Stimulated activated CD4-positive, alpha-beta T cell treated with anti-CD3 and anti-CD28 coated beads, Interleukin-1b, Interleukin-23, amount 100 ng/mL, for 48 hours (primary cell): ENCODE data around the gene PTPN5.

Experiments
- DNase-seq: peaks from one replicate; pipeline ENCODE4 v3.0.0-alpha.2; 2020

Gene PTPN5

DNA sequence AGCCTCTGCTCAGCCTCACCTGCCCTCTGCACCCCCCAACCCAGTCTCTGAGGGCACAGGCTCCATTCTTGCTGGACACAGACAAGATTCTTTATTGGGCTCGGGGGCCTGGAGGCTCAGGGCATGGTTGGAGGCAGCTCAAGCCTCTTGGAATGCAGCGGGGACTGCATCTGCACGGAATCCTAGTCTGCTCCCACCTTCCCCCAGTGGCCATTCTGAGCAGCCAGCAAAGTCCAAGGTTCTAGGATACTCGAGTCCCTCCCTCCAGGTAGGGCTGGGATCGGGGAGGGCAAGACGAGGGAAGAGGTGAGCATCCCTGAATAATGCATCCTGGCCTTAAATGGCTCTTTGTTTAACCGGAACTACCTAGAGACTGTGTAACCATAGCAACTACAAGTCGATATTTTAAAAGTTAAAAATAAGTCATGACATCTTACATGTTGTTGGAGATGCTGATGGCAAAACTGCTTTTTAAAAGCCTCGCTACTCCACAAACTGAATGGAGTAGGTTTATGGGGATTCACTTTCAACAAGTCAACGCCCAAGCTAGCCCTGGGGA lies 54.9 kb downstream of the PTPN5 start:
- DNase-seq = no peak

DNA sequence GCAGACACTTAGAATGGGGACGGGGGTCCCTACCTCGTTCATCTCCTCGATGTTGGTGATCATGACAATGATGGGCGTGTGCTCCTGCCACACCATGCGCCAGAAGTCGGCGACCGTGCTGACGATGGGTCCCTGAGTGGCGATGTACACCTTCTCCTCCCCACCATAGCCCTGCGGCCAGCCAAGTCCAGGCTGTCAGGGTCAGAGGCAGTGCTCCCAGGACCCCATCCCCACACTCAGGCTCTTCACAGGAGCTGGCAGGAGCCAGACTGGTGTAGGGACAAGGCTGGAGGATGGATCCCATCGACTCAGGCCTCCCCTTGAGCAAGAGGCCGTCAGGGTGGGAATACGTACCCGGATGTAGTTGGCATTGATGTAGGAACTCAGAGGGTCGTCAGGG lies 58.4 kb downstream of the PTPN5 start:
- no peak for DNase-seq

DNA sequence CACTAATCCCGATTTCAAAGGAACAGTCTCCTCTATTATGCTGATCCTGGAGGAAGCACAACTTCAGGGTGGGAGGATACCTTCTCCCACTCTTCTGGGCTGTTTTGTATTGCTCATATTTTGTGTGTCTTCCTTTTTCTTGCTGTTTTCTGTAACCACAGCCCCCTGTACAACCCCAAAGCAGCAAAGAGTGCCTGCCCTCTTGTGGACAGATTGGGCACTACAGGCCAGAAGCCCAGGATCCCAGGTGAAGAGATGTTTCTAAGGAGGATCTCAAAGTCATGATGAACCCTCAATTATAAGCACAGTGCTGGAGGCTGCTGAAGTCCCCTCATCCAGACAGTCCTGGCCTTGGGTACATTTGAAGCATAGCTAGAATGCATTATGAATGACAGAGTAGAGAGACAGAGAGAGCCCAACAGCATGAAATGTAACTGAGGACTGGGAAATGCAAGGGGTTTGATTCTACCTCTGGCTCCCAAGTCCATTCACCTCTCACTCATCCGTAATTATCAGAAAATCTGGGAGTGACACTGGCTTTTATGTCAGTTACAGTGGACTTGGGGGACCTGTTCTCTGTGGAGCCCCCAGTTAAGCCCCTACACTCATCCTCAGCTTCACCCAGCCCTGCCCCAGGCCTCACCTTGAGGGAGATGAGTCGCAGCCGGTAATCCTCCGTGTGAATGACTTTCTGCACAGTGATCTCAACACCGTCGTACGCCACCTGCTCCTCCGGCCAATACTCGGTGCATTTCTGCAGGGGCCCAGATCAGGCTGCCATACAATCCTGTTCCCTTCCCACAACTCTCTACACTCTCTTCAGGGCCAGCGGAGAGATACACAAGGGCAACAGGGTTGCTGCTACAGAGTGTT lies 59.4 kb downstream of the PTPN5 start:
- peak; percentile 55 for DNase-seq

DNA sequence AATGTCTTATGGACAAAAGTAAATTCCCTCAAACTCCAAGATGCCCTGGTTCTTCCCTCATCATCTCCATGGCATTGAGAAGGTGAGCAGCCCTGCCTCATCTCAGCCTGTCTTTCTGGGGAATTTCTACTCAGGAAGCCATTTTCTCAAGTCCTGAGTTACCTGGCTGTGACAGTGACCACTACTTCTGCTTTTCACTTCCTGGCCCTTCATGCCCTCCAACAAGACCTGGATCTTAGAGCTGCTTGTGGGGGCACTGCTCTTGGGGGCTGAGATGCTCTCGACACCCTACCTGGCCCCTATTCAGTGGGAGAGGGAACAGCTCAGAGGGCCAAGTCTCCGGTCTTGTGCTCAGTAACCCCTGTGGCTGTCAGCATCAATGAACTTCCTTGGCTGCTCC lies 60.2 kb downstream of the PTPN5 start:
- no peak for DNase-seq

DNA sequence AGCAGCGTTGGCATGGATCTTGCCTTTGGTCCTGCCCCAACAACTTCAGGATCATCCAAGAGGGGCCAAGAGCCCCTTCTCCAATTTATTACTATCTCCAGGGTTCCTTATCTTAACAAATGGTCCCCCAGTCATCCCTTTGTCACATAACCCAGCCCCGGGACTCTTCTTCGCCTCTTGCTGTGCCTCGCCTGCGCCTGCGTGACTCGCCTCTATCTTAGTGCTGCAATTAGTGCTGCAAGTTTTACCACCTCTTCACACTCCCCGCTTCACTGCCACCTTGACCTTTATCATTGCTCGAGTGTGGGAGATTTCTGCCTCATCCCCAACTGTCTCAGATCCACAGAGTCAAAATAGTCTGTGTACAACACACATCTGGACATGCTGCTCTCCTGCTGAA lies 61.6 kb downstream of the PTPN5 start:
- no peak for DNase-seq

DNA sequence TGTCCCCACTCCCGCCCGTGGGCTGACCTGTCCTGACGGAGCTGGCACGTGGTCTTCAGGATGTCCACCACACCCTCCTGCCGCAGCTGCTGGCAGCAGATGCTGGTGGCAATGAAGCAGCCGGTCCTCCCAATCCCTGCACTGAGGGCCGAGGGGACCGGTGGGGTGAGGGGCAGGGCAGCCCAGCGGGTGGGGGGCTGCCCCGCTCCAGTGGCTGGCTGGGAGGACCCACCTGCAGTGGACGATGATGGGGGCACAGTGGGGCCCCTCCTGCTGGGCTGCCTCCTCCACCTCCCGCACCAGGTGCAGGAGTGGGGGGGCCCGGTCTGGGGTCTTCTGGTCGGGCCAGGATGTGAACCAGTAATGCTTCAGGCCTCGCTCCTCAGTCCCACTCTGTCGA lies 62.2 kb downstream of the PTPN5 start:
- DNase-seq = no peak

DNA sequence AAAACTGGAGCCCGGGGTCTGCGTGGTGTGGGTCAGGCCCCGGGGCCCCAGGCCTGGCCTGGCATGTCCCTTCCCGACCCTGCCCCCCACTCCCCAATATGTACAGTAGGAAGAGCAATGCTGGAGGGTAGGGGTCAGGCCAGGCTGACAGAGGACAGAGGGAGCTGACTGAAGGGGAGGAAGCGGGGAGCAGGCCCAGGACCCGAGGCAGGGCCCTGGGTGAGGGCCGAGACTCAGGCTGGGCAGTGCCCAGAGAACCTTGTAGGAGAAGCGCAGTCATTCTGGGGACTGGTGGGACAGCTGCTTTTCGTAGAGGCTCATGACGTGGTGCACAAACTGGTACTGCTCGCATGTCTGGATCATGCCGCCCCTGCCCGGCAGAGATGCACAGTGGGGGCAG lies 62.9 kb downstream of the PTPN5 start:
- DNase-seq = no peak

DNA sequence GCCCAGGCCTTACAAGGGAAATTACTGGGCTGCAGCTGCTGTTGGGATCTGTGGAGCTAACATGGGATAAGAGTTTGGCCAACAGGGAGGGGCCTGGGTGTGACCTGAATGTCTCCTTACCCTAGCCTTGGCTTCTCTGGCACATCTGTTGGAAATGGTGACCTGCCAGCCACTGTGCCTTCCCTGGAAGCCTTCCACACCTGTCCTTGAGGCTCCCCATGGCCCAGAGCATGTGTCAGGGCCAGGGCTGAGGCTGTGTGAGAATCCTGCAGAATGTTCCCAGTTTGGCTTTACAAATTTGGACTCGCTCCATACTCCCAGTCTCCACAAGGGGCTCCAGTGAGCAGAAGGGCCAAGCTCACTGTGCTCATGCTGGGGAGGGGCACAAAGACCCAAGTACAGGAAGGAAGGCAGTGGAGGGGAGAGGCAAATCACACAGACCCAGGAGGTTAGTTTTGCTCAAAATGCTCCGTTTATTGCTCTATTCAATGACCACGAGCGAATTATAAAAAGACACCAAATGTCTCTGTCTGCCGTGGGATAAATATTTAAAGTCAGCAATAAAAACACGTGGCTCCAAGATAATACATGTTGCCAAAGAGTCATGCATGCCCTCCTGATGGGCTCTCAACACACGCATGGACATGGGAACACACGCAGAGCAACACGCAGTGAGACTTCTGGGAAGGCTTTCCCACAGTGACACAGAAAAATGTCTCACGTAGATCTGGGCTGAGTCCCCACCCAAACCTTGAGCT lies 63.9 kb downstream of the PTPN5 start:
- peak; percentile 40 for DNase-seq

DNA sequence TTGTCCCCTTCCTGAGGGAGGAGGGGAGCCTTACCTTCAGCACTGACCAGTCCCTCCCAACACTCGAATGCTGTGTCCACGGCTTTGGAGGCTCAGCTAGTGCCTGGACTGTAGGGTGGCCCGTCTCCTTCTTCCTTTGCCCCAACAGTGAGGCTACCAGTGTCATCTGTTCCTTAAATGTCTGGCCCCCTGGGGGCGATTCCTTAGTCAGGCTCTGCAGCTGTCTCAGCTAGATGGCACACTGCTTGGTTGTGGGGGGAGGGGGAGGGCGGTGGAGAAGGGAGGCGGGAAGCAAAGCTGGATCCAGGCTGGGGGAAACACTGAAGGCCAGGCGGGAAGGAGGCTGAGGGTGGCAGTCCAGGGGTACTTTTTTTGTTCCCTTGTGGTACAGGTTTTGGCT lies 65.6 kb downstream of the PTPN5 start, which contains the start of gene IGSF22:
Gene IGSF22, minus strand, starts transcription at position 149 of the 400 bp plus-strand sequence. CDS start 1,952 bp downstream, outside the sequence.
- DNase-seq = no peak

DNA sequence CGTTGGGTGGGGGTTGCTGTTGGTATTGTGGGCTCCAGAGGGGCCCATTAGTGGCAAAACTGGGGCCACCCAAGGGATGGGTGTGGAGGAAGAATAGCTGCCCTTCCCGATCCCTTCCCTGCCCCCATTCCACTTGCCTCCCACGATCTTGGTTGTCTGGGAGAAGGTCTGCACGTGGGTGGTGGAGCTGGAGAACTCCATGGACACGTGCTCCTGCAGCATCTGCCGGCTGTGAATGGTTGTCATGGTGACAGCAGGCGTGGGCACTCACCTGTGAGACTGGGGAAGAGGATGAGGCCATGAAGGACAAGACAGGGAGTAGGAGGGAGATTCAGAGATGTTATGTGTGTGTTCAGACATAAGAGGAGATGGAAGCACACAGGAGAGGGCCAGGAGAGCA lies 67.6 kb downstream of the PTPN5 start:
- no peak for DNase-seq

DNA sequence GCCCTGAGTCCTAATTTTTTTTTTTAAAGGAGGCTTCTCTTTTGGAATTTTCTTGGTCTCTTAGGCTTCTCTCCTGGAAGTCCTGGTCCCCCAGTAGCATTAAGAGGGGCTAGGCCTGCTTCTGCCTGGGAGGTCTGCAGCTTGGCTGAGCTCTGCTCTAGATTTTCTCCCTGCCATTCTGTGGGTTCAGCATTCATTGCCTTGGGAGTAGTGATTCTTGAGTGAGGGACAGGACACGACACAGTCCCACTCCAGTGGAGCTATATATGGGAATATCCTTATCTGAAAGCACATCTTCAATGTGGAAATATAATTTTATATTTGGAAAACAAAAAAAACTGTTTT lies 69.3 kb downstream of the PTPN5 start:
- DNase-seq = no peak

DNA sequence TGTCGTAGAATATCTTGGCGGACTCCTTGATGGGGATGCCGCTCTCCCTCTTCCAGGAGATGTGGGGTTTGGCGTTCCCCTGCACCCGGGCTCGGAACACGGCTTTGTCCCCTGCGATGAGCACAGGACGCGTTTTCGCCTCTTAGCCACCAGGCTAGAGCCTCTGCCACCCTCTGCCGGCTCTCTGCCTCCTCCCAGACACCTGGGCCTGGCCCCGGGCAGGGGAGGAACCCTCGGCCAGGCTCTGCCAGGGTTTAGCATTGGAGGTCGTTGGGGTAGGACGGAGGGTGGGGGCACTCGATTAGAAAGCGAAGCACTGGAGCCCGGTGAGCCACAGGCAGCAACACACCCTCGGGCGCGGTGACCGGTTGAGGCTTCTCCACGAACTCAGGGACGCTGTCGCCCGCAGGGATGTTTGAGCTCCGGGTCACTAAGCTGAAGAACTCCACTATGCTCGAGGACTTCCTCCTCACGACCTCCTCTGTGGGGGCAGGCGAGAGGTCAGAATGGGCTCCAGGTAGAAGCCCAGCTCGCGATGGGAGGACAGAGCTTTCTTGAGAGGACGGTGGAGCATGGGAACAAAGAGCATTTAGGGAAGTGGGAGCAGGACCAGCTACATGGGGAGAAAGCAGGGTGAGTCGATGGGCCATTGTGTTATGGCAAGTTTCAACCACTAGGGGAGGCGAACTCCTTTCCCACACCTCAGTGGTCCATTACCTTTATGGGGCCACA lies 69.9 kb downstream of the PTPN5 start:
- DNase-seq = peak; percentile 44

DNA sequence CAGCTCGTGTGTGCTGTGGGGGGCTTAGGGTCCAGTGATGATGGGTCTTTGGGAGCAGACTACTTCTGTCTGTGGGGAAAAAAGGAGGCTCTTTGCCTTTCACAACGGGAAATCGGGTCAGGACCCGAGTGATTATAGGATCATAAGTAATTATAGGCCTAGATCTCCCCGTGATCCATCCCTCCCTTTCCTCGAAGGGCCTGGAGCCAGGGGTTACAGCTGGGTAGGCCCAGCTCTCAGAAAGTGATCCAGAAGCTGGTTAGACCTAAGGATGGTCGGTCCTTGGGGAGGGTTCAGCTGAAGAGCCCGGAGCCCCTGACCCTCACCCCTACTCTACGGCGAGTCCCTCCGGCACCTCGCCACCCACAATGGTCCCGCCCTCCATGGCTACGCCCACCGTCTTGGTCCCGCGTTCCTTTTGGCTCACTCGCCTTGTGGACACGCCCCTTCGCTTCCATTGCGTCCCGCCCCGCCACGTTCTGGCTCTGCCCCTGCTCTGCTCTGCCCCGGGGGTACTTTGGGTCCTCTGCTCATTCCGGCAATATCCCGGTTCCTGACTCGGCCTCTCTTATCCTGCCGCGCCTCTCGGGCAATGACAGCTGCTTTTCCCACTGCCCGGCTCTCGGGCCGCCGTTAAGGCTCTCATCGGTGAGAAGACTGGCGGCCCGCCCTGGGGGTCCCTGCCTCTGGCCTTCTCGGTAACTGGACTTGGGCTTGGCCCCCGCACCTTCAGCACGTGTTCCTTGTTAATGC lies 70.6 kb downstream of the PTPN5 start:
- DNase-seq = peak; percentile 75

DNA sequence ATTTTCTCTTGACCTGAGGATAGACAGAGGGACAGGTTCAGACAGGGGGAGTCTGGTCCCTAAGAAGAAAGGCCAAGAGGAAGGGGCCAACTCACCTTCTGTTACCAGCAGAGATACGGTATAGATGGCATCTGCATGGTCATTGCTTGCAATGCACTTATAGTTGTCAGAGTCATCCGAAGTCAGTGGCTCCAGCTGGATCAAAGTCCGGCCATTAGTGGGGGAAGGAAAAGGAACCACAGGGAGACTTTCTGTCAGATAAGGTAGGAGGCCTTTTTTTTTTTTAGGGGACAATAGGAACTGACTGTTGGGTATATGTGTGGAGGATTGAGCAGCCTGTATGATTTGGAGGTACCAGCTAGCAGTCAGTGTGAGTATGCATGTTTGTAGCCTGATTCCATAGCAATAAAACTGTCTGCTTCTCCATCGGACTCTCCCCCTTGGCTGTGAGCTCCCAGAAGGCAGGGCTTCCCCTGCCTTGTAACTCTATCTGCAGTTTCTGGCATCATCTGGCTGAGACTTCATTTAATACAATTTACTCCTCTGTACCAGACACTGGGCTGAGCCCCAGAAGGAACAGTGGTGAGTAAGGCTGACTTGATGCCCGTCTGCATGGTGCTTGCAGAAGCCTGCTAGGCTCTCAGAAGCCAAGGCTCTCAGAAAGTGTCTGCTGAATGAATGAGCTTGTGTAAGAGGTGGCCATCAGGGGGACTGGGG lies 71.3 kb downstream of the PTPN5 start:
- DNase-seq = no peak

DNA sequence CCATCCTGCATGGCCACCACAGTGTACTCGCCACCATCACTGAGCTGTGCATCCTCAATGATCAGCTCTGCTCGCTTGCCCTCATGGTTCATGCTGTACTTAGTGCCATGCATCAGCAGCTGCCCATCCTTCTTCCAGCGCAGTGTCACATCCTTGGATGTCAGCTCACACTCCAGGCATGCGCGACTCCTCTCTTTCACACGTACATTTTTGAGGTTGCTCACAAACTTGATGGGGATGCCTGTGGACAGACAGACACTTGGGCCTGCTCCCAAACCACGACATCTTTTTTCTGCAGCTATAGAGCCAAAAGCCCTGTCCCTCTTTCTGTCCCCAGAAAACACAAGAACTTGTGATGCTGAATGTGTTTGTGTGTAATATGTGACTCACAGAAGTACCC lies 76.1 kb downstream of the PTPN5 start:
- no peak for DNase-seq

DNA sequence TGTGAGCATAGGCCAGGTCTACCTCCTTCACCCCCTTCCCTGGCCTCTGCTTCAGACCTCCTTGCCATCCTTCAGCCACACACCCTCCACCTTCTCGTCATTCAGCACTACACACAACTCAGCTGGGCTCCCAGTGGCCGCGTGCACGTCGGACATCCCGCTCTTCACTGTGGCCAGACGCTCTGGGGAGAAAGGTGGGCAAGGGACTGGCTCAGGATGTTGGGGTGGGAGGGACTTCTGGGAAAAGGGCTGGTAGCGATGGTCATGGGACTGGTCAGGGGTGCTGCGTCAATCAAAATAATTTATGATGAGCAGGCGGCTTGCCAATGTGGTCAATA lies 77.2 kb downstream of the PTPN5 start:
- DNase-seq = no peak

DNA sequence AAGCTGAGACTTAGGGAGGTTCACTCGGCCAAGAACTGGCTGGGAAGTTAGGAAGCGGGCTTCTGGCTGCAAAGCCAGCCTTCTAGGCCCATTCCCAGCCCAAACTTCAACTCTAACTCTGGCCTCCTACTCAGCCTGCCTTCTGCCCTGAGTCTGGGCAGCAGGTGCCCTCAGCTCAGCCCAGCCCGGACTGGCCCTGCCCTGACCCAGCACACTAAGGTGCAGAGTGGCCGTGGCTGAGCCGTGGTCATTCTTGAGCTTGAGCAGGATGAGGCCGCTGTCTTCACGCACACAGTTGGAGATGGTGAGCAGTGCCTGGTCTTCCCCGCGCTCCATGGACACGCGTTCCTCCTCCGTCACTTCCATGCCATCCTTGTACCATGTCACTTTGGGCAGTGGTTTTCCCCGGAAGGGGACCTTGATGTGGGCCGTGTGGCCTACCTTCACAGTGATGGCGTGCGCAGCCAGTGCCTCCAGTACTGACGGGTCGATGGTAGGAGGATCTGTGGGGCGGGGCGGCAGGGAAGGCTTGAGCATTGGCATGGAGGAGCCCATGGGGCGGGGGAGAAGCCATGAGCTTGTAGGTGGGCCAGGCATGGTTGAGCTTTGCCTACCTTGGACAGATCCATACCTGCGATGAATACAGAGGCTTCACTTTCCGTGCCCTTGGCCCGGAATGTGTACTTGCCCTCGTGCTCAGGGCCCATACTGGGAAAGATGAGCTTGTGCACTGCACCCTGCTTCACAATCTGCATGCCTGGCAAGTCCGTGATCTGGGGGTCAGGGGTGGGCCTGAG lies 77.8 kb downstream of the PTPN5 start:
- no peak for DNase-seq

DNA sequence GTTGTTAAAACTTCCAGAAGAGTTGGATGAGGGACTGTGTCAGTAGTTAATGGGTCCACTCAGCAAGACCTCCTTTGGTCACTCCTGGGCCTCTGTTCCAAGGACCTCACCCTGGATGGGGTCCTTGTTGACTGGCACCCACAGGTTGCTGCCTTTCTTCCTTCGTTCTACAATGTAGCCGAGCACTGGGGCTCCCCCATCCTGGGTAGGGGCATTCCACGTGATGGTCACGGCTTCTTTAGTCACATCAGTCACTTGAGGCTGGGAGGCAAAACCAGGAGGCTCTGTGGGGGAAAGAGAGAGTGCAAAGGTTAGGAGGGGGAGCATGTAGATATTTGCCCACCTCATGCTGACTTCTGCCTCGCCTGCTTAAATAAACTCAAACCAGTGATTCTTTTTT lies 81.1 kb downstream of the PTPN5 start:
- DNase-seq = no peak

DNA sequence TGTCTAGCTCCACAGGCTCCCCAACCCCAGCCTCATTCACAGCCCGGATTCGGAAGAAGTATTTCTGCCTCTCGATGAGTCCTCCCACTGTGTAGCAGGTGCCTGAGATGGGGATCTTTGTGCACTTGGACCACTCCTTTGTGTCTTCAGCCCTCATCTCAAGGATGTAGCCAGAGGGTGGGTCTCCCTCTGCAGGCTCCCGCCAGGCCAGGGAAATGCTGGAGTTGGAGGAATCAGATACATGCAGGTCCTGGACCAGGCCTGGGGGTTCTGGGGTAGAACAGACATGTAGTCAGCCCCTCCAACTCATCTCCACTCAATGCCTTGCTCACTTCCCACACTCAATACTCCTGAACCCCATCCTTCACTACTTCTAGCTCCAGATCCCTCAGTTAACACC lies 82.2 kb downstream of the PTPN5 start:
- no peak for DNase-seq

DNA sequence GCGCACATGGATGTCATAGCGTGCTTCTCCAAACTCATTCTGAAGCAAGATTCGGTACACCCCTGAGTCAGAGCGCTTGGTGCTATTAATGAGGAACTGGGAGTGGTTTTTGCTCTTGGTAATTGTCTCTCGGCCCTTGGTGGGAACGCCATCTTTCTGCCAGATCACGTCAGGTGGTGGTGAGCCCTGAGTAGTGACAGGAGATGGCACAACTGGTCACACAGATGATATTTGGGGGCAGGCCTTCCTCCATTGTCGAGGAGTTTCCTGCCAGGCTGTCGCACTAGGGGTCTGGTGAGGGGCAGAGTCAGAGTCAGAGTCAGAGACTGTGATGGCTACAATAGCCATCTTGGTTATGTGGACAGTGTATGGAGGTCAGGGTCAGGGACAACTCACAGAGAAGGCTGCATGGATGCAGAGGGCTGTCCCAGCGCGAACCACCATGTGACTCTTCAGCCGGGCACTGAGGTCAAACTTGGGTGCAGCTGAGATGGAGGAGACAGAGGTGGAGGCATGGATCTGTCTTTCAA lies 83.7 kb downstream of the PTPN5 start:
- DNase-seq = no peak
